Gastrocnemius medialis (tissue), 4 donors: ENCODE measurements around the gene TMCC3. TPM values are rescaled to one million over a fixed set of nuclear protein-coding genes. Genes with fewer than 3 reads are reported as not detected.
A peak's percentile ranks its signal among the peaks of the same experiment; 100 is the strongest.

Source experiments
- ATAC-seq, 2 donors: fragments of 150-250 bp; one replicate each; pipeline ENCODE4 v1.9.1; 2016
- DNase-seq, 2 donors: peaks; one replicate each; pipeline ENCODE4 v3.0.0-alpha.2; 2019
- H3K27ac ChIP-seq, 4 donors: fragments of 200-600 bp; sonication (generic); 1 replicate in 1 of 4; 2 replicates in 3 of 4; pipeline ENCODE4 v1.5.1; 2016 to 2018; ENCODE audit warnings: mild to moderate bottlenecking in 2 of 4, moderate library complexity in 1 of 4
- H3K27me3 ChIP-seq, 3 donors: fragments of 200-600 bp; sonication (generic) in 2 of 3; 1 replicate in 1 of 3; 2 replicates in 2 of 3; pipeline versions ENCODE4 v1.5.1 to v1.6.0; 2016 to 2019; ENCODE audit warnings: mild to moderate bottlenecking in 1 of 3, moderate library complexity in 1 of 3
- H3K36me3 ChIP-seq, 2 donors: fragments of 200-600 bp; sonication (generic) in 1 of 2; one replicate each; pipeline ENCODE4 v1.5.1; 2017 to 2018
- H3K4me1 ChIP-seq, 2 donors: fragments of 200-600 bp; sonication (generic) in 1 of 2; one replicate each; pipeline ENCODE4 v1.5.1; 2016 to 2017; ENCODE audit warnings: mild to moderate bottlenecking in 2 of 2
- H3K4me3 ChIP-seq, 4 donors: fragments of 200-600 bp; sonication (generic) in 3 of 4; 1 replicate in 1 of 4; 2 replicates in 3 of 4; pipeline ENCODE4 v1.5.1; 2016 to 2019; ENCODE audit warnings: mild to moderate bottlenecking in 2 of 4
- H3K9me3 ChIP-seq, 3 donors: fragments of 200-600 bp; sonication (generic) in 2 of 3; 1 replicate in 1 of 3; 2 replicates in 2 of 3; pipeline ENCODE4 v1.5.1; 2016 to 2019
- POLR2A ChIP-seq, 2 donors: fragments of 450-650 bp; IDR thresholded peaks; one replicate each; pipeline ENCODE4 v1.6.1; 2017; ENCODE audit warnings: antibody characterized with exemption in 2 of 2, mild to moderate bottlenecking in 2 of 2, moderate library complexity in 2 of 2
- in situ Hi-C, 4 donors: fragments of 200-750 bp; cut with MboI; loops; one replicate each; pipeline versions ENCODE4 v1.15.0 to v1.8.0; 2017; ENCODE audit warnings: low sequenced_read_pairs in 4 of 4
- intact Hi-C: fragments of 100-400 bp; cut with DNase I; formaldehyde crosslinking; loops from one replicate; pipeline ENCODE4 v1.15.1; 2023; ENCODE audit warnings: low total_unique reads
- total RNA-seq, 4 donors: library from RNA; depleted of rRNA; stranded (reverse); fragments of >200 nt; gene quantifications; one replicate each; pipeline versions ENCODE4 v1.1.0 to v1.2.3, GENCODE V29; 2016
- TF ChIP-seq, protein P1 (sequence below), 5 experiments: fragments of 450-650 bp in 3 of 5; fragments of 200-600 bp in 2 of 5; sonication (generic) in 2 of 5; IDR thresholded peaks in 4 of 5; conservative IDR thresholded peaks in 1 of 5; 1 replicate in 4 of 5; 2 replicates in 1 of 5; pipeline ENCODE4 v1.5.1; 2016 to 2019; ENCODE audit warnings: antibody characterized with exemption in 5 of 5, mild to moderate bottlenecking in 3 of 5, moderate library complexity in 3 of 5

The TMCC3 gene
- total RNA-seq, 4 donors from 2014 or later = 17.2 to 51.6 (median 39.5) TPM

DNA sequence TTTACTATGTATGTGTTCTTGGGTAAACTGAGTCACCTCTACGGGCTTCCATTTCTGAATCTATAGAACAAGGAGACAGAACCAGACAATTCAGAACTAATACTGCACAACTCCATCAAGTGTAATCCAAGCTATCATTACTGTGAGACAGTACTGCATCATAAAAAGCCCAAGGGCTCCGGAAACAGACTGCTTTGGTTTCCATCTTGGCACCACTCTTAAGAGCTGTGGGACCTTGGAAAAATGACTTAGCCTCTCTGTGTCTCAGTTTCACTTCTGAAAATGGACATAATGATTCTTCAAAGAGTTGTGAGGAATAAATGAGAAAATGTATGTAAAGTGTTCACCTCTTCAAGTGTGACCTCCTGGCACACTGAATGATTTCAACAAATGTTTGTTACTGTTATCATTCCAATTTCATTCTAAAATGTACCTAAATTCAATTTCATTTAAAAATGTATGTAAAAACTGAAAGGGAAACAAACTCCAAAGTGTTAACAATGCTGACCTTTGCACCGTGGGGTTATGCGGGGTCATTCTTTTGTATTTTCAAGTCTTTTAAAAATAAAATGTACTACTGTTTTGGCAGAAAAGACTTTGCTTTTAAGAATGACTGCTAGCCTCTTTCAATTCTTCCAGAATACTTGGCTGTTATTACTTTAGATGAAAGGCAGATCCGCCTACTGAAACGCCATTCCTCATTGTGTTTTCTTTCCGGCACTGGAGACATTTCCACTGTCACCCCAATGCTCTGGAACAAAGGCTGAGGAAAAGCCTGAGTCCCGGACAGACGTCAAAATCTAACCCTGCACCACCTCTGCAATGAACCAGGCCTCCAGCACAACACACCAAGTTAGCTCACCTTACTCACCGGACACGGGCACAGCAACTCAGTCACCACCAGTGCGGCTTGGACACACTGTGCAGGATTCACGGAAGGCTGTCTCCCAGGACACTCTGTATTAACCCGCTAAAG lies 62.8 kb downstream of the TMCC3 start:
- H3K4me3 ChIP-seq = no peak overlapping the region
- peak; percentile 47 to 48 for ATAC-seq
- in situ Hi-C loops = no loop called here
- no peaks in the 10 kb centered on the region for H3K36me3 ChIP-seq
- no peaks in the 10 kb centered on the region for H3K27me3 ChIP-seq
- intact Hi-C loops = no loop called here
- peaks cover 30 to 53% of the 10 kb centered on the region in 2 donors for H3K4me1 ChIP-seq
- no peak for DNase-seq
- H3K27ac ChIP-seq = peak overlapping the region; percentile 57 to 71 (median 60)
- no peaks in the 10 kb centered on the region for H3K9me3 ChIP-seq
- peak in 1 of 2 donors; percentile 42 for TF ChIP-seq POLR2A (IDR thresholded peaks at IDR 0.05)
- TF ChIP-seq, protein P1, sequence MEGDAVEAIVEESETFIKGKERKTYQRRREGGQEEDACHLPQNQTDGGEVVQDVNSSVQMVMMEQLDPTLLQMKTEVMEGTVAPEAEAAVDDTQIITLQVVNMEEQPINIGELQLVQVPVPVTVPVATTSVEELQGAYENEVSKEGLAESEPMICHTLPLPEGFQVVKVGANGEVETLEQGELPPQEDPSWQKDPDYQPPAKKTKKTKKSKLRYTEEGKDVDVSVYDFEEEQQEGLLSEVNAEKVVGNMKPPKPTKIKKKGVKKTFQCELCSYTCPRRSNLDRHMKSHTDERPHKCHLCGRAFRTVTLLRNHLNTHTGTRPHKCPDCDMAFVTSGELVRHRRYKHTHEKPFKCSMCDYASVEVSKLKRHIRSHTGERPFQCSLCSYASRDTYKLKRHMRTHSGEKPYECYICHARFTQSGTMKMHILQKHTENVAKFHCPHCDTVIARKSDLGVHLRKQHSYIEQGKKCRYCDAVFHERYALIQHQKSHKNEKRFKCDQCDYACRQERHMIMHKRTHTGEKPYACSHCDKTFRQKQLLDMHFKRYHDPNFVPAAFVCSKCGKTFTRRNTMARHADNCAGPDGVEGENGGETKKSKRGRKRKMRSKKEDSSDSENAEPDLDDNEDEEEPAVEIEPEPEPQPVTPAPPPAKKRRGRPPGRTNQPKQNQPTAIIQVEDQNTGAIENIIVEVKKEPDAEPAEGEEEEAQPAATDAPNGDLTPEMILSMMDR (IDR thresholded peaks at IDR 0.05 in 4 of 5, conservative IDR thresholded peaks at IDR 0.05 in 1 of 5) = no peak

DNA sequence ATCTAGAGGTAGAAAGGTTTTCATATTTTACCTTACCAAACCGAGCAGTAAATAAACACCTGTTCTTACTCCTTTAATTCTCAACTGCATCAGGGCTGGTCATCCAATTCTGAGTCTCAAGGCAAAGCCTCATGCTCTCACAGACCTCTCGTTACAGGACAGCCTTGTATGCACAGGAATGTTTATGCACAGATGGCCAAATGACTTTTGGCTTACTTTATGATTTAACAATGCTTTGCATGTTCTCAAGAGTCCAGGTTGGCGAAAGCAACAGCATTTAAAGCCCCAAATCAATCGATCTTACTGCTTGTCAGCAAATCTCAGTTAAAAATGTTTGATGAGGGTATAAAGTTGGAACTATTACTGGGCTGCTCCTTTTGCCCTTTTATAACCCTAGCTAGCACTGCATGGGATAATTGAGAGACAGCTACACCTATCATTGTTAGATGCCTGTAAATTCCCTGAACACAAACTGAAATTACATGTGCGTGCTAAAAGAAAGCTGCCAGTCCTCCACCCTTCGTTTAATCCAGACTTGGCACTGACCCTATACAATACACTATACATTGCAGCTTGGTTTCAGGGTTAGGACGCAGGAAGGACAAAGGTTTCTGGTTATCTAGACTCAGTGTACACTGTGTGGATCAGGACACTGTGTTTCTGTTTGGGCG lies 63.6 kb downstream of the TMCC3 start:
- H3K27ac ChIP-seq = peak overlapping the region in 3 of 4 donors; percentile 36 to 50 (median 37)
- H3K36me3 ChIP-seq = peaks cover 0 to 4% of the 10 kb centered on the region in 2 donors
- H3K27me3 ChIP-seq = no peaks in the 10 kb centered on the region
- DNase-seq (no peak), ATAC-seq (no peak)
- peaks cover 24 to 51% of the 10 kb centered on the region in 2 donors for H3K4me1 ChIP-seq
- no peak overlapping the region for H3K4me3 ChIP-seq
- in situ Hi-C loops (no loop called here), intact Hi-C loops (no loop called here)
- no peaks in the 10 kb centered on the region for H3K9me3 ChIP-seq
- no peak for TF ChIP-seq POLR2A (IDR thresholded peaks at IDR 0.05)
- TF ChIP-seq, protein P1 (IDR thresholded peaks at IDR 0.05 in 4 of 5, conservative IDR thresholded peaks at IDR 0.05 in 1 of 5) = no peak

DNA sequence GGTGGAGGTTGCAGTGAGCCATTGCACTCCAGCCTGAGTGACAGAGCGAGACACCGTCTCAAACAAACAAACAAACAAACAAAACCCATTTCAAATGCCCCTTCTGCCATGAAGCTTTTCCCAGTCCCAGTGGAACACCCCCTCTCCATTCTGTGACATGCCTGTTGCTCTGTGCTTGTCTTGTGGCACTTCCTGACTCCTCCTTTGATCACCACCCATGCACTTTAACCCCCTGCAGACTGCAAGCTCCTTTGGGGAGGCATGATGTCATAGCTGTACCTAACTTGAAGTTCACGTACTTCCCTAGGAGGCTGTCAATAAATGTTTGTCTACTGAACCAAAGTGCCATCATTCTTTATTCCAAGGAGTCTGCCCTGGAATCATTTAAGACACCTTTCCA lies 64.7 kb downstream of the TMCC3 start:
- in situ Hi-C loops = no loop called here
- Histone ChIP-seq H3K9me3 (no peaks in the 10 kb centered on the region), H3K27ac (no peak overlapping the region), H3K4me3 (no peak overlapping the region), H3K27me3 (no peaks in the 10 kb centered on the region), H3K4me1 (peaks cover 21 to 43% of the 10 kb centered on the region in 2 donors), H3K36me3 (peaks cover 0 to 15% of the 10 kb centered on the region in 2 donors)
- no peak for DNase-seq
- ATAC-seq = no peak
- intact Hi-C loops = no loop called here
- TF ChIP-seq, protein P1 (IDR thresholded peaks at IDR 0.05 in 4 of 5, conservative IDR thresholded peaks at IDR 0.05 in 1 of 5) = no peak
- no peak for TF ChIP-seq POLR2A (IDR thresholded peaks at IDR 0.05)

DNA sequence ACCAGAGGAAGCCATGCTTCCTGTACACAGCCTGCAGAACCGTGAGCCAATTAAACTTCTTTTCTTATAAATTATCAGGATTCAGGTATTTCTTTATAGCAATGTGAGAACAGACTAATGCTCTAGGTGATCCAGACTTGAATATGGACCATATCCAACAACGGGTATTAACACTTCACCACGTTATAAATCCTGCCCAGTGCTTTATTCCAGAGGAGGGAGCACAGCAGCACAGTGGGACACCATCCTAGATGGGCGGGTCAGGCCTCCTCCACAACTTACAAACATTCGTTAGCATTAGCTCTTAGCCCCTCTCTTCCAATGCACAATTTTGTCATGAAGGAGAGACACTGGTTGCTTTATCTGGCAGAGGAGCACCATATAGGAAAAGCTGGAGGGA lies 66.0 kb downstream of the TMCC3 start:
- intact Hi-C loops = no loop called here
- H3K4me1 ChIP-seq = peaks cover 21 to 34% of the 10 kb centered on the region in 2 donors
- H3K4me3 ChIP-seq = no peak overlapping the region
- no peaks in the 10 kb centered on the region for H3K27me3 ChIP-seq
- H3K36me3 ChIP-seq = peaks cover 0 to 16% of the 10 kb centered on the region in 2 donors
- in situ Hi-C loops = no loop called here
- no peak for TF ChIP-seq POLR2A (IDR thresholded peaks at IDR 0.05)
- TF ChIP-seq, protein P1 (IDR thresholded peaks at IDR 0.05 in 4 of 5, conservative IDR thresholded peaks at IDR 0.05 in 1 of 5) = no peak
- DNase-seq = no peak
- H3K27ac ChIP-seq = no peak overlapping the region
- H3K9me3 ChIP-seq = no peaks in the 10 kb centered on the region
- ATAC-seq = no peak
